Thyroid gland (tissue), 4 donors: ENCODE results near the gene GBE1. TPM values are rescaled to one million over a fixed set of nuclear protein-coding genes. Genes with fewer than 3 reads are reported as not detected.
A peak's percentile ranks its signal among the peaks of the same experiment; 100 is the strongest.
"Not testable (repeated sequence)": the region's sequence is repeated elsewhere in the genome, so short reads cannot be mapped to it uniquely, and the experiment has no call there.

Experiments used
- DNase-seq, 2 donors: peaks; one replicate each; pipeline ENCODE4 v3.0.0-alpha.2; 2019
- H3K27ac ChIP-seq, 3 donors: fragments of 200-600 bp; sonication (generic); 1 replicate in 2 of 3; 2 replicates in 1 of 3; pipeline ENCODE4 v1.5.1; 2016 to 2019; ENCODE audit warnings: mild to moderate bottlenecking in 1 of 3, moderate library complexity in 1 of 3
- H3K27me3 ChIP-seq: fragments of 200-600 bp; sonication (generic); one replicate; pipeline ENCODE4 v1.5.1; 2019
- H3K36me3 ChIP-seq, 2 donors: fragments of 200-600 bp; sonication (generic); one replicate each; pipeline ENCODE4 v1.5.1; 2016 to 2019
- H3K4me1 ChIP-seq, 2 donors: fragments of 200-600 bp; sonication (generic); one replicate each; pipeline ENCODE4 v1.5.1; 2017 to 2019
- H3K4me3 ChIP-seq, 3 donors: fragments of 200-600 bp; sonication (generic); replicated peaks in 1 of 3; 1 replicate in 2 of 3; 2 replicates in 1 of 3; pipeline ENCODE4 v1.5.1; 2016; ENCODE audit warnings: mild to moderate bottlenecking in 1 of 3
- H3K9me3 ChIP-seq: fragments of 200-600 bp; sonication (generic); one replicate; pipeline ENCODE4 v1.5.1; 2017
- POLR2A ChIP-seq, 2 donors: fragments of 450-650 bp; IDR thresholded peaks; one replicate each; pipeline ENCODE4 v1.6.1; 2017; ENCODE audit warnings: antibody characterized with exemption in 2 of 2, mild to moderate bottlenecking in 2 of 2, moderate library complexity in 1 of 2
- WGBS, 2 donors: methylation state at CpG; one replicate each; pipeline ENCODE4 v1.1.5; 2017; 5-methylcytosine and 5-hydroxymethylcytosine counted together
- intact Hi-C: fragments of 100-400 bp; cut with DNase I; formaldehyde crosslinking; loops from one replicate; pipeline ENCODE4 v1.15.1; 2023
- total RNA-seq, 4 donors: library from RNA; depleted of rRNA; stranded (reverse); fragments of >200 nt; gene quantifications; one replicate each; pipeline ENCODE4 v1.2.3, GENCODE V29; 2016
- TF ChIP-seq, protein P1 (sequence below), 6 experiments: fragments of 200-600 bp in 3 of 6; fragments of 450-650 bp in 3 of 6; sonication (generic) in 3 of 6; IDR thresholded peaks; one replicate each; pipeline ENCODE4 v1.5.1; 2016 to 2019; ENCODE audit warnings: antibody characterized with exemption in 6 of 6, mild to moderate bottlenecking in 2 of 6, inconsistent platforms in 1 of 6, moderate library complexity in 1 of 6

GBE1 gene
- total RNA-seq, 4 donors from 2014 or later, result 33.4 to 58.4 (median 40.8) TPM

DNA sequence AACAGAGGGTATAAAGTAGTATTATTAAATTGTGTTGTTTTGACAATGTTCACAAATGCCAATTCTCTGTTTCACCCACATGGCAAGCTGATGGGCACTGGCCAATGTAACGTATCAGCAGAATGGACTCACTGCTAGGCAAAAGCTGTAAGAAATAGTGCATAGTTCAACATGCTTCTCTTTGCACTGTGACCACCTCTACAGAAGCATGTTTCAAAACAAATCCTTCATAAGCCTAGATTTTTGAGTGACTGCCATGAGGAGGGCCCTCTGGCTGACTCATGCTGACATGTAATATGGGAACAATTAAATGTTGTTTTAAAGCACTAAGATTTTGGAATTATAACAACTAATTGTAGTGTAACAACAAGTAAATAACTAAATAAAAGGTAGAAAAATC lies 3.2 kb downstream of the GBE1 start:
- Histone ChIP-seq H3K4me1 (peaks cover 18 to 22% of the 10 kb centered on the region in 2 donors), H3K27me3 (no peaks in the 10 kb centered on the region), H3K27ac (no peak overlapping the region), H3K9me3 (no peaks in the 10 kb centered on the region), H3K4me3 (no peak overlapping the region), H3K36me3 (no peaks in the 10 kb centered on the region)
- no peak for DNase-seq
- intact Hi-C loops, result no loop called here
- TF ChIP-seq, protein P1, sequence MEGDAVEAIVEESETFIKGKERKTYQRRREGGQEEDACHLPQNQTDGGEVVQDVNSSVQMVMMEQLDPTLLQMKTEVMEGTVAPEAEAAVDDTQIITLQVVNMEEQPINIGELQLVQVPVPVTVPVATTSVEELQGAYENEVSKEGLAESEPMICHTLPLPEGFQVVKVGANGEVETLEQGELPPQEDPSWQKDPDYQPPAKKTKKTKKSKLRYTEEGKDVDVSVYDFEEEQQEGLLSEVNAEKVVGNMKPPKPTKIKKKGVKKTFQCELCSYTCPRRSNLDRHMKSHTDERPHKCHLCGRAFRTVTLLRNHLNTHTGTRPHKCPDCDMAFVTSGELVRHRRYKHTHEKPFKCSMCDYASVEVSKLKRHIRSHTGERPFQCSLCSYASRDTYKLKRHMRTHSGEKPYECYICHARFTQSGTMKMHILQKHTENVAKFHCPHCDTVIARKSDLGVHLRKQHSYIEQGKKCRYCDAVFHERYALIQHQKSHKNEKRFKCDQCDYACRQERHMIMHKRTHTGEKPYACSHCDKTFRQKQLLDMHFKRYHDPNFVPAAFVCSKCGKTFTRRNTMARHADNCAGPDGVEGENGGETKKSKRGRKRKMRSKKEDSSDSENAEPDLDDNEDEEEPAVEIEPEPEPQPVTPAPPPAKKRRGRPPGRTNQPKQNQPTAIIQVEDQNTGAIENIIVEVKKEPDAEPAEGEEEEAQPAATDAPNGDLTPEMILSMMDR (IDR thresholded peaks at IDR 0.05), result no peak
- TF ChIP-seq POLR2A (IDR thresholded peaks at IDR 0.05), result no peak
- WGBS, 2 donors, result 87 to 92% methylated on average over 1 of the region's 1 CpG

DNA sequence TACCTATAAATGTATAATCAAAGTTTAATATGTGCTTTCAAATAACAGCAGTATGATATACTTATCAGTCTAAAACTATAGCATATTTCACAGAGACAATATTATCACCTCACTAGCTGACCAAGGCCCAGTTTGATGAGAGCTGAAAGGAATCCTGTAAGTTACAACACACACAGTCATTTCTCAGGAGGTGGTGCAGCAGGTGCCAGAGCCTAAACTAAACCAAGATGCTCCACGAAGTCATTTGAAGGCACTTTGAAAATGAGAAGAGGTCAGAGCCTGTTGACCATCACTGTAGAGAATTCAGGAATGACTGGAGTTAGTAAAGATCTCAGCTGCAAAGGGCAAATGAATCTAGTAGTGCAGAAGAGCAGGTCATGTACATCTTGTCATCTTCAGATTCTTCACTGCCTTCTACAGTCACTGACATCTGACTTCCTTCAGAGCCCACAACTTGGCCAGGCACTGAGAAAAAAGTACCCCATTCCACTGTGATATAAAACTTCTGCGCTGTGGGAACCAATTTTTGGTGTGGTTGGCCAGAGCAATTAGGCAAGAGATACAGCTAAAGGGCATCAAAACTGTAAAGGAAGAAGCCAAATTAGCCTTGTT lies 7.9 kb downstream of the GBE1 start:
- no peak for DNase-seq
- TF ChIP-seq, protein P1 (IDR thresholded peaks at IDR 0.05), result no peak
- no peak for TF ChIP-seq POLR2A (IDR thresholded peaks at IDR 0.05)
- Histone ChIP-seq H3K4me3 (no peak overlapping the region), H3K4me1 (peaks cover 0 to 5% of the 10 kb centered on the region in 2 donors), H3K27ac (no peak overlapping the region), H3K27me3 (no peaks in the 10 kb centered on the region), H3K9me3 (no peaks in the 10 kb centered on the region), H3K36me3 (no peaks in the 10 kb centered on the region)
- WGBS, 2 donors, result 49 to 70% methylated on average over 2 of the region's 2 CpGs
- intact Hi-C loops, result no loop called here

DNA sequence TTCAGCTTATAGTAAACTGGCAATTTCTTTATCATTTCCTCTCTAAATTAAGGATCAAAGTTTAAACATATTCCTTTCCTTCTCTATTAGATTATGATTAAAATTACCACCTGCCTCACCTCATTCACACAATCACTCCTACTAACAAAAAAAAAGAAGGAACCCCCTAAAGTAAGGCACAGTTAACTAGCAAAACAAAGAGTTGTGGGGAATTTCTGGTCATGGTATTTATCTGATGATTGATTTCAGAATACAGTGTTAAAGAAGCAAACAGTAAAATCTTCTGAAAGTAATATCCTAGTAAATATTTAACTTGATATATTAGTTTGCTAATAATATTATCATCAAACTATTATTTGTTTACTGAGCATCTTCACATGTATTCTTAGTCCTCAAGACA lies 8.8 kb downstream of the GBE1 start:
- intact Hi-C loops, result no loop called here
- H3K36me3 ChIP-seq, result no peaks in the 10 kb centered on the region
- no peak overlapping the region for H3K27ac ChIP-seq
- no peak for DNase-seq
- no peak overlapping the region for H3K4me3 ChIP-seq
- no peaks in the 10 kb centered on the region for H3K27me3 ChIP-seq
- H3K9me3 ChIP-seq, result no peaks in the 10 kb centered on the region
- TF ChIP-seq, protein P1 (IDR thresholded peaks at IDR 0.05), result no peak
- TF ChIP-seq POLR2A (IDR thresholded peaks at IDR 0.05), result no peak
- H3K4me1 ChIP-seq, result no peaks in the 10 kb centered on the region

DNA sequence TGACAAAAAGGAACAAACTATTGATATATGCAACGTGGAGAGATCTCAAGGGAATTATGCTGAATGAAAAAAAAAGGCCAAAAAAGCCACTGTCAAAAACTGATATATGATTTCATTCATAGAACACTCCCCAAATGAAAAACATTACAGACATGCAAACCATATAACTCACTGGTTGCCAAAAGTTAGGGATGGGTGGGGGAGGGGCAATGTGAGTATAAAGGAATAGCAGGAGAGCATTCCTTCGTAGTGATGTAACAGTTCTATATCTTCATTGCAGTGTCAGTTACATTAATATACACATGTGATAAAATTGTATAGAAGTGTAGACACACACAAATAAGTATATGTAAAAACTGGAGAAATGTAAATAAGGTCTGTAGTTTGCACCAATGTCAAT lies 12.2 kb downstream of the GBE1 start:
- peaks cover 7 to 8% of the 10 kb centered on the region in 2 donors for H3K4me1 ChIP-seq

DNA sequence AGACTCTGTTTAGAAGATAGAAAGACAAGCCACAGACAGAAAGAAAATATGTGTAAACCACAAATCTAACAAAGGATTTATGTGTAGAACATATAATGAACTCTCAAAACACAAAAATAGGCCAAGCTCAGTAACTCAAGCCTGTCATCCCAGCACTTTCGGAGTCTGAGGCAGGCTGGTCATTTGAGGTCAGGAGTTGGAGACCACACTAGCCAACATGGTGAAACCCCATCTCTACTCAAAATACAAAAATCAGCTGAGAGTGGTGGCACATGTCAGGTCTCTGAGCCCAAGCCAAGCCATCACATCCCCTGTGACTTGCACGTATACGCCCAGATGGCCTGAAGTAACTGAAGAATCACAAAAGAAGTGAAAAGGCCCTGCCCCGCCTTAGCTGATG lies 14.2 kb downstream of the GBE1 start:
- H3K36me3 ChIP-seq, DNase-seq, H3K9me3 ChIP-seq, H3K27me3 ChIP-seq, H3K27ac ChIP-seq, intact Hi-C loops, H3K4me3 ChIP-seq: not testable (repeated sequence)
- peaks cover 16 to 25% of the 10 kb centered on the region in 2 donors for H3K4me1 ChIP-seq
- WGBS, 2 donors, result 94% methylated on average over 4 of the region's 4 CpGs

More for the DNA sequence above, 12.2 kb downstream of the GBE1 start:
- no peak for DNase-seq
- Histone ChIP-seq H3K36me3 (no peaks in the 10 kb centered on the region), H3K4me3 (no peak overlapping the region), H3K27me3 (no peaks in the 10 kb centered on the region), H3K9me3 (no peaks in the 10 kb centered on the region), H3K27ac (no peak overlapping the region)
- 89 to 90% methylated on average over 2 of the region's 2 CpGs for WGBS, 2 donors
- TF ChIP-seq POLR2A (IDR thresholded peaks at IDR 0.05), result no peak
- intact Hi-C loops, result no loop called here

DNA sequence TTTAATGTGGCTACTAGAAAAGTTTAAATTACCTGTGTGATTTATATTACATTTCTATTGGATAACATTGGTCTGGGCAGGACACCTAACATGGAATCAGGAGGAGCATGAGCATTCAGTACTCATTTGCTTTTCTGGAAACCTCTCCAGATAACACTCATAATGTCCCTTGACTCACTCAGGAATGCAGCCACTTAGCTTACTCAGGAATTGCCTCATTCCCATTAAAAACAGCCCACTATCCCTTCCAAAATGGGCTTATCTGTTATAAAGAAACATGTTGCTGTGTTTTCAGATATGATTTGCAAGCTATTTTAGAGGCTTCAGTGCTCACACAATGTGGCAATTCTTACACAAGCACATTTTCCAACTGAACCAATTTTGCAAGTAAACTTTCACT lies 17.1 kb downstream of the GBE1 start:
- Histone ChIP-seq H3K4me3 (no peak overlapping the region), H3K4me1 (peaks cover 19 to 37% of the 10 kb centered on the region in 2 donors), H3K36me3 (no peaks in the 10 kb centered on the region), H3K27ac (peak overlapping the region; percentile 56 to 82 (median 82)), H3K27me3 (no peaks in the 10 kb centered on the region), H3K9me3 (no peaks in the 10 kb centered on the region)
- DNase-seq, result no peak
- TF ChIP-seq, protein P1 (IDR thresholded peaks at IDR 0.05), result no peak
- TF ChIP-seq POLR2A (IDR thresholded peaks at IDR 0.05), result no peak
- intact Hi-C loops, result no loop called here
